ENCODE data around the gene MEGF11.

MEGF11 gene

GRCh38 chr15:66039117-66039871 is 214.3 kb downstream of the MEGF11 start:
- H3K4me3 ChIP-seq (ENCODE audit: control insufficient read depth, low read depth, low read length): no peak overlapping the region
- no peak for DNase-seq (ENCODE audit: low read depth)
- TF ChIP-seq, protein P1, sequence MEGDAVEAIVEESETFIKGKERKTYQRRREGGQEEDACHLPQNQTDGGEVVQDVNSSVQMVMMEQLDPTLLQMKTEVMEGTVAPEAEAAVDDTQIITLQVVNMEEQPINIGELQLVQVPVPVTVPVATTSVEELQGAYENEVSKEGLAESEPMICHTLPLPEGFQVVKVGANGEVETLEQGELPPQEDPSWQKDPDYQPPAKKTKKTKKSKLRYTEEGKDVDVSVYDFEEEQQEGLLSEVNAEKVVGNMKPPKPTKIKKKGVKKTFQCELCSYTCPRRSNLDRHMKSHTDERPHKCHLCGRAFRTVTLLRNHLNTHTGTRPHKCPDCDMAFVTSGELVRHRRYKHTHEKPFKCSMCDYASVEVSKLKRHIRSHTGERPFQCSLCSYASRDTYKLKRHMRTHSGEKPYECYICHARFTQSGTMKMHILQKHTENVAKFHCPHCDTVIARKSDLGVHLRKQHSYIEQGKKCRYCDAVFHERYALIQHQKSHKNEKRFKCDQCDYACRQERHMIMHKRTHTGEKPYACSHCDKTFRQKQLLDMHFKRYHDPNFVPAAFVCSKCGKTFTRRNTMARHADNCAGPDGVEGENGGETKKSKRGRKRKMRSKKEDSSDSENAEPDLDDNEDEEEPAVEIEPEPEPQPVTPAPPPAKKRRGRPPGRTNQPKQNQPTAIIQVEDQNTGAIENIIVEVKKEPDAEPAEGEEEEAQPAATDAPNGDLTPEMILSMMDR (conservative IDR thresholded peaks at IDR 0.05; ENCODE audit: control insufficient read depth, insufficient read depth, low read depth, low read length): no peak

DNA sequence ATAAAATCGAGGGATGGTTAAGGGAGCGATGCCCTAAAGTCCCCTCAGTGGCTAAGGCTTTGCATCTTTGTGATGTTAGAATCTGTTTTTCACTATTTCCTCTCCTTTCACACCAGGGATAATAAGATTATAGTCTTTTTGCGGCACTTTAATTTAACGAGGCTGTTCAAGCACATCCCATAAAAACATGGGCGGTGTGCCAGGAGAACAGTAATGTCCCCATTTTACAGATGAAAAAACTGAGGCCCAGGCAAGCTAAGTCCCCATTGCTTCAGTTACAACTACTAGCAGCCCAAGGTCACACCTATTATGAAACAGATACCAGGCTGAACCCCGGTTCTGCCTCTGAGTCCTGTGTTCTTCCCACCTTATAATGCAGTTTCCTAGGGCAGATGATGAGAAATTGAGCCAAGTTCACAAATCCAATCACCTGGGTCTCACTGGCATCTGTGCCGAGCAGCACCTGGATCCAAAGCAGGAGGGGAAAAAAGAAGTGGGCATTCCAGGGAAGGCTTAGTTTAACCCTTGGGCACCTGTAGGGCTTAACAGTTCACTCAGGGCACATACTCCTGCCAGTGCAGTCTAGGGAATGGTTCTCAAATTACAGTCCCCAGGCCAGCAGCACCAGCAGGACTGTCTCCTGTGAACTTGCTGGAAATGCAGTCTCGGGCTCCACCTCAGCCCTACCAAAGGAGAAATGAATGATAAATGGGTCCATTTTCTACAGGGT is 215.0 kb downstream of the MEGF11 start:
- TF ChIP-seq, protein P1 (conservative IDR thresholded peaks at IDR 0.05; ENCODE audit: control insufficient read depth, insufficient read depth, low read depth, low read length): no peak
- H3K4me3 ChIP-seq (ENCODE audit: control insufficient read depth, low read depth, low read length): no peak overlapping the region
- DNase-seq (ENCODE audit: low read depth): no peak

GRCh38 chr15:66036859-66037258 is 216.7 kb downstream of the MEGF11 start:
- no peak for DNase-seq (ENCODE audit: low read depth)
- TF ChIP-seq, protein P1 (conservative IDR thresholded peaks at IDR 0.05; ENCODE audit: control insufficient read depth, insufficient read depth, low read depth, low read length): no peak
- H3K4me3 ChIP-seq (ENCODE audit: control insufficient read depth, low read depth, low read length): no peak overlapping the region

DNA sequence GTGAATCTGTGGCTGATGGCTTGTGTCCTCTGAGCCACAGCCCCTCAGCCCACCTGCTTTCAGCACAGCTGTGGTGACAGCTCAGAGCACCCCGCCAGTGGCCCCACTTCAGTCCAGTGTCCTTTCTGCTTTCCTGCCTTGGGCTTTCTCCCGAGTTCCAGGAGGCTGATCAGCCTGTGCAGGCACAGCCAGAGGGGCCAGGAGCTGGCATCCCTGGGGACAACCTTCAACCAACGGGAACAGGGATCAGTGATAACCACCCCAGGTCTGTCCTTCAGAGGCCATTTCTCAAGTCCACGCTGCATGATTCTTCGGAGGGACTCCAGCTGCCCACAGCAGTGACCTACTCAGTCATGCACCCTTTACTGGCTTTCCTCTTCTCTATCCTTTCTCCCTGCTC is 217.6 kb downstream of the MEGF11 start:
- H3K4me3 ChIP-seq (ENCODE audit: control insufficient read depth, low read depth, low read length): no peak overlapping the region
- DNase-seq (ENCODE audit: low read depth): no peak
- TF ChIP-seq, protein P1 (conservative IDR thresholded peaks at IDR 0.05; ENCODE audit: control insufficient read depth, insufficient read depth, low read depth, low read length): no peak

DNA sequence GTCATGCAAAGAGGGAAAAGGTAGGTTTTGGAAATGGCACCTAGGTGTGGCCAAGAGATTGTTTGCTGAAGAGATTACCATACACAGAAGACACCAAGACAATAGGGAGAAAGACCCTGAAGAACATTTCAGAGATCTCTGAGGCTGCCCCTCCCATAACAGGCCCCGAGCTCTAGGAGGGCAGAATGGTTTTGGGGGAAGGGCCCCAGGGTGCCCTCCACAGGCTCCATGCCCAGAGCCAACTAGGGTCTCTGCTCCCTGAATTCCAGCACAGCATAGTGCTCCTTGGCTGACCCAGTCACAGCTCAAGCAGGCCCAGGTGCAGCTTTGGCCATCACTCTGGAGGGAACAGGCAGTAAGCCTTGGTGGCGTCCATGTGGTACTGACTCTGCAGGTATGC is 220.4 kb downstream of the MEGF11 start:
- DNase-seq (ENCODE audit: low read depth): no peak
- H3K4me3 ChIP-seq (ENCODE audit: control insufficient read depth, low read depth, low read length): no peak overlapping the region
- TF ChIP-seq, protein P1 (conservative IDR thresholded peaks at IDR 0.05; ENCODE audit: control insufficient read depth, insufficient read depth, low read depth, low read length): no peak

- H3K4me3 ChIP-seq (ENCODE audit: control insufficient read depth, low read depth, low read length): no peak overlapping the region
- no peak for DNase-seq (ENCODE audit: low read depth)
- TF ChIP-seq, protein P1 (conservative IDR thresholded peaks at IDR 0.05; ENCODE audit: control insufficient read depth, insufficient read depth, low read depth, low read length): no peak
Measured at GRCh38 chr15:66032006-66032405, 221.5 kb downstream of the MEGF11 start.

Measured in fibroblast of mammary gland (primary cell).